Activated naive CD4-positive, alpha-beta T cell treated with anti-CD3 and anti-CD28 coated beads for 36 hours (primary cell): ENCODE measurements around the gene NEDD4L. TPM values are rescaled to one million over a fixed set of nuclear protein-coding genes. Genes with fewer than 3 reads are reported as not detected.

ENCODE experiments used
- CTCF ChIA-PET: fragments of 350-600 bp; sonication (Branson Sonifier 250); formaldehyde crosslinking; loops from one replicate; lab custom pipeline; 2021; ENCODE audit warnings: antibody characterized with exemption; lab: Charles Lee
- DNase-seq: peaks from one replicate; pipeline ENCODE4 v3.0.0-alpha.2; 2020
- H3K27ac Mint-ChIP-seq: one replicate; pipeline ENCODE4 v1.8.0; 2021; ENCODE audit warnings: mild to moderate bottlenecking, mixed read lengths
- H3K27me3 Mint-ChIP-seq: one replicate; pipeline ENCODE4 v1.8.0; 2021; ENCODE audit warnings: low read depth, mixed read lengths
- H3K36me3 Mint-ChIP-seq: one replicate; pipeline ENCODE4 v1.8.0; 2021; ENCODE audit warnings: low read depth, mixed read lengths
- H3K4me1 Mint-ChIP-seq: one replicate; pipeline ENCODE4 v1.8.0; 2021; ENCODE audit warnings: low read depth, mixed read lengths
- H3K4me3 Mint-ChIP-seq: one replicate; pipeline ENCODE4 v1.8.0; 2021; ENCODE audit warnings: mild to moderate bottlenecking, moderate library complexity, mixed read lengths
- H3K9me3 Mint-ChIP-seq: one replicate; pipeline ENCODE4 v1.8.0; 2021; ENCODE audit warnings: mixed read lengths
- intact Hi-C: fragments of 100-400 bp; cut with micrococcal nuclease; formaldehyde crosslinking; loops from one replicate; pipeline ENCODE4 v1.15.1; 2023
- total RNA-seq, 2 experiments: library from RNA; stranded (reverse); gene quantifications; one replicate each; pipeline ENCODE4 v1.2.3, GENCODE V29; 2021

Gene NEDD4L
- total RNA-seq, 2 experiments from 2014 or later: 5.3 to 5.6 TPM

- peak; percentile 75 for DNase-seq
- peak overlapping the region; percentile 40 for H3K27ac Mint-ChIP-seq
- H3K4me1 Mint-ChIP-seq: peaks cover 38% of the 10 kb centered on the region
- CTCF ChIA-PET: interaction anchor here (0.6 kb wide), 1 partner anchor 122 kb away, joined by 3 read pairs; no protein-coding TSS in a partner anchor
- H3K27me3 Mint-ChIP-seq: peaks cover 2% of the 10 kb centered on the region
- H3K36me3 Mint-ChIP-seq: peaks cover 7% of the 10 kb centered on the region
- no peak overlapping the region for H3K4me3 Mint-ChIP-seq
- intact Hi-C loops: loop anchor here (1.0 to 5.0 kb wide), 5 partner anchors 14 to 471 kb away; no protein-coding TSS in a partner anchor
- H3K9me3 Mint-ChIP-seq: peaks cover 4% of the 10 kb centered on the region
Observed at GRCh38 chr18:58303363-58303762, 259.3 kb downstream of the NEDD4L start.

- H3K27me3 Mint-ChIP-seq: peaks cover 2% of the 10 kb centered on the region
- intact Hi-C loops: no loop called here
- H3K4me3 Mint-ChIP-seq: no peak overlapping the region
- H3K4me1 Mint-ChIP-seq: peaks cover 52% of the 10 kb centered on the region
- H3K27ac Mint-ChIP-seq: no peak overlapping the region
- H3K36me3 Mint-ChIP-seq: peaks cover 7% of the 10 kb centered on the region
- peaks cover 4% of the 10 kb centered on the region for H3K9me3 Mint-ChIP-seq
- CTCF ChIA-PET: interaction anchor here (0.9 to 1.9 kb wide), 2 partner anchors 10 to 11 kb away, joined by 7 to 8 read pairs; no protein-coding TSS in a partner anchor
- no peak for DNase-seq
Observed at GRCh38 chr18:58305792-58306191, 261.8 kb downstream of the NEDD4L start.

- H3K9me3 Mint-ChIP-seq: peaks cover 4% of the 10 kb centered on the region
- H3K27ac Mint-ChIP-seq: no peak overlapping the region
- H3K36me3 Mint-ChIP-seq: peaks cover 7% of the 10 kb centered on the region
- peaks cover 2% of the 10 kb centered on the region for H3K27me3 Mint-ChIP-seq
- intact Hi-C loops: no loop called here
- no peak overlapping the region for H3K4me3 Mint-ChIP-seq
- H3K4me1 Mint-ChIP-seq: peaks cover 58% of the 10 kb centered on the region
- CTCF ChIA-PET: interaction anchor here (1.4 to 1.7 kb wide), 2 partner anchors 14 to 126 kb away, joined by 5 read pairs; no protein-coding TSS in a partner anchor
- no peak for DNase-seq
Observed at GRCh38 chr18:58307441-58307840, 263.4 kb downstream of the NEDD4L start.

- intact Hi-C loops: no loop called here
- Mint-ChIP-seq H3K4me3 (no peak overlapping the region), H3K27me3 (peaks cover 2% of the 10 kb centered on the region), H3K27ac (no peak overlapping the region), H3K4me1 (peaks cover 54% of the 10 kb centered on the region), H3K36me3 (peaks cover 7% of the 10 kb centered on the region), H3K9me3 (peaks cover 4% of the 10 kb centered on the region)
- DNase-seq: no peak
- CTCF ChIA-PET: interaction anchor here (1.7 kb wide), 1 partner anchor 13 kb away, joined by 5 read pairs; no protein-coding TSS in a partner anchor
Observed at GRCh38 chr18:58308463-58308862, 264.4 kb downstream of the NEDD4L start.

GRCh38 chr18:58309099-58309498, 265.1 kb downstream of the NEDD4L start:
- Mint-ChIP-seq H3K4me3 (no peak overlapping the region), H3K27me3 (peaks cover 2% of the 10 kb centered on the region), H3K4me1 (peaks cover 49% of the 10 kb centered on the region), H3K36me3 (peaks cover 7% of the 10 kb centered on the region), H3K27ac (no peak overlapping the region), H3K9me3 (peaks cover 4% of the 10 kb centered on the region)
- intact Hi-C loops: loop anchor here (1.0 kb wide), 1 partner anchor 8 kb away; no protein-coding TSS in a partner anchor
- DNase-seq: no peak
- CTCF ChIA-PET: no interaction called here

- Mint-ChIP-seq H3K27me3 (peaks cover 2% of the 10 kb centered on the region), H3K9me3 (peaks cover 4% of the 10 kb centered on the region), H3K4me1 (peaks cover 45% of the 10 kb centered on the region), H3K36me3 (peaks cover 7% of the 10 kb centered on the region), H3K4me3 (no peak overlapping the region), H3K27ac (no peak overlapping the region)
- DNase-seq: no peak
- intact Hi-C loops: loop anchor here (1.0 kb wide), 1 partner anchor 8 kb away; no protein-coding TSS in a partner anchor
- CTCF ChIA-PET: no interaction called here
Observed at GRCh38 chr18:58309610-58310239, 265.7 kb downstream of the NEDD4L start.

- intact Hi-C loops: no loop called here
- Mint-ChIP-seq H3K27ac (no peak overlapping the region), H3K4me1 (peaks cover 46% of the 10 kb centered on the region), H3K36me3 (peaks cover 4% of the 10 kb centered on the region), H3K27me3 (peaks cover 2% of the 10 kb centered on the region), H3K9me3 (peaks cover 4% of the 10 kb centered on the region), H3K4me3 (no peak overlapping the region)
- DNase-seq: peak; percentile 70
- CTCF ChIA-PET: interaction anchor here (0.6 kb wide), 1 partner anchor 429 kb away, joined by 3 read pairs; no protein-coding TSS in a partner anchor
Observed at GRCh38 chr18:58310517-58310916, 266.5 kb downstream of the NEDD4L start.

- Mint-ChIP-seq H3K4me1 (peaks cover 55% of the 10 kb centered on the region), H3K27ac (peak overlapping the region; percentile 28)
- CTCF ChIA-PET: interaction anchor here (0.6 to 0.8 kb wide), 3 partner anchors 11 to 222 kb away, joined by 3 to 4 read pairs (median 3); no protein-coding TSS in a partner anchor
Observed at GRCh38 chr18:58311390-58311789, 267.4 kb downstream of the NEDD4L start.

GRCh38 chr18:58313491-58314032, 269.5 kb downstream of the NEDD4L start:
- no peaks in the 10 kb centered on the region for H3K27me3 Mint-ChIP-seq
- H3K27ac Mint-ChIP-seq: no peak overlapping the region
- H3K4me3 Mint-ChIP-seq: no peak overlapping the region
- DNase-seq: no peak
- intact Hi-C loops: no loop called here
- H3K9me3 Mint-ChIP-seq: no peaks in the 10 kb centered on the region
- CTCF ChIA-PET: no interaction called here
- H3K4me1 Mint-ChIP-seq: peaks cover 68% of the 10 kb centered on the region
- no peaks in the 10 kb centered on the region for H3K36me3 Mint-ChIP-seq

More at GRCh38 chr18:58311390-58311789, 267.4 kb downstream of the NEDD4L start:
- intact Hi-C loops: no loop called here
- Mint-ChIP-seq H3K9me3 (no peaks in the 10 kb centered on the region), H3K4me3 (no peak overlapping the region), H3K36me3 (no peaks in the 10 kb centered on the region), H3K27me3 (no peaks in the 10 kb centered on the region)
- no peak for DNase-seq

- Mint-ChIP-seq H3K27ac (no peak overlapping the region), H3K36me3 (no peaks in the 10 kb centered on the region), H3K4me1 (peaks cover 61% of the 10 kb centered on the region), H3K27me3 (no peaks in the 10 kb centered on the region), H3K9me3 (no peaks in the 10 kb centered on the region), H3K4me3 (no peak overlapping the region)
- DNase-seq: no peak
- intact Hi-C loops: no loop called here
- CTCF ChIA-PET: interaction anchor here (0.6 to 0.7 kb wide), 2 partner anchors 41 to 336 kb away, joined by 3 to 5 read pairs; no protein-coding TSS in a partner anchor
Observed at GRCh38 chr18:58314284-58314683, 270.3 kb downstream of the NEDD4L start.

- H3K27me3 Mint-ChIP-seq: no peaks in the 10 kb centered on the region
- CTCF ChIA-PET: interaction anchor here (0.6 to 2.7 kb wide), 5 partner anchors 9 to 536 kb away, joined by 3 to 8 read pairs (median 4); no protein-coding TSS in a partner anchor
- DNase-seq: no peak
- no peaks in the 10 kb centered on the region for H3K9me3 Mint-ChIP-seq
- peaks cover 53% of the 10 kb centered on the region for H3K4me1 Mint-ChIP-seq
- no peak overlapping the region for H3K27ac Mint-ChIP-seq
- H3K4me3 Mint-ChIP-seq: no peak overlapping the region
- intact Hi-C loops: no loop called here
- H3K36me3 Mint-ChIP-seq: no peaks in the 10 kb centered on the region
Observed at GRCh38 chr18:58315041-58315440, 271.0 kb downstream of the NEDD4L start.

GRCh38 chr18:58315739-58316215, 271.8 kb downstream of the NEDD4L start:
- peaks cover 46% of the 10 kb centered on the region for H3K4me1 Mint-ChIP-seq
- H3K27me3 Mint-ChIP-seq: no peaks in the 10 kb centered on the region
- no peaks in the 10 kb centered on the region for H3K36me3 Mint-ChIP-seq
- no peak overlapping the region for H3K4me3 Mint-ChIP-seq
- peak; percentile 43 for DNase-seq
- CTCF ChIA-PET: interaction anchor here (0.6 to 2.7 kb wide), 6 partner anchors 10 to 537 kb away, joined by 3 to 9 read pairs (median 7); no protein-coding TSS in a partner anchor
- H3K27ac Mint-ChIP-seq: peak overlapping the region; percentile 23
- no peaks in the 10 kb centered on the region for H3K9me3 Mint-ChIP-seq
- intact Hi-C loops: no loop called here
